HG02938 (cell line): ENCODE data around the gene DDRGK1.
"Not testable (repeated sequence)": the region's sequence is repeated elsewhere in the genome, so short reads cannot be mapped to it uniquely, and the experiment has no call there.

ENCODE experiments used
- ATAC-seq: cut with Tn5 transposase; IDR thresholded peaks from one replicate; pipeline ENCODE4 v1.9.1; 2021; ENCODE audit warnings: mild to moderate bottlenecking, moderate library complexity; ENCODE audit not compliant: unreplicated experiment

The DDRGK1 gene

DNA sequence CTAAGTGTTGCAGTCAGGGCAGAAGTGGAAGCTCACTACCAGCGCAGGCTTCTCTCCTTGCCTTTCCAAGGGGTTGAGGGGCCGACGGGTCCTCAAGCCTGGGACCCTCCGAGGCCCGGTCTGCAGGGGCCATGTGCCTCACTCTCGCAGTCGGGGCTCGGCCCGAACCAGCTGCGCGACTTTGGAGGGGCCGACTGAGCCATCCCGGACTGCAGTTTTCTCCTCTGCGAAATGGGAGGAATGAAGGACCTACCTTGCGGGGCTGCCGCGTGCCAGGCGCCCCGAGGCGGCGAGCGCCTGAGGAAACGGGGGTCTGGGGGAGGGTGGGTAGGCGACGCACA, 36.8 kb downstream of the DDRGK1 start:
- no peak for ATAC-seq

DNA sequence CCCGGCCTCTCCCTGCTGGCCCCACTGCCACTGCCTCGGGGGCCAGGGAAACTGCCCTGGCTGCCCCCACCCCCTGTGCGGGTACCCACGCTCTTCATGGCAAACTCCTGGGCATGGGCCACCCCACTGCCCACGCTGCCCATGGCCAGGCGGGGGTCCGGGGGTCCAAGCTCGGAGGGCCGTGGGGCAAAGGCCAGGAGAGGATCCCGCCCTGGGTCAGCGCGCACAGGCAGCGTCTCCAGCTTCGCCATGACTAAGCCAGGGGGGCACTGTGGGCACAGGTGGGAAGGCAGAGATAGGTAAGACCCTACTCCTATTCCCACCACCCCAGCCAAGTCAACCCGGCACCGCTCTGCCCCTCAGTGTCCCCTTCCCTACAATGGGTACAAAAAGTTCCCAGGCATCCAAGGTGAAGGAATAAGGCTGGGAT, 37.6 kb downstream of the DDRGK1 start:
- no peak for ATAC-seq

DNA sequence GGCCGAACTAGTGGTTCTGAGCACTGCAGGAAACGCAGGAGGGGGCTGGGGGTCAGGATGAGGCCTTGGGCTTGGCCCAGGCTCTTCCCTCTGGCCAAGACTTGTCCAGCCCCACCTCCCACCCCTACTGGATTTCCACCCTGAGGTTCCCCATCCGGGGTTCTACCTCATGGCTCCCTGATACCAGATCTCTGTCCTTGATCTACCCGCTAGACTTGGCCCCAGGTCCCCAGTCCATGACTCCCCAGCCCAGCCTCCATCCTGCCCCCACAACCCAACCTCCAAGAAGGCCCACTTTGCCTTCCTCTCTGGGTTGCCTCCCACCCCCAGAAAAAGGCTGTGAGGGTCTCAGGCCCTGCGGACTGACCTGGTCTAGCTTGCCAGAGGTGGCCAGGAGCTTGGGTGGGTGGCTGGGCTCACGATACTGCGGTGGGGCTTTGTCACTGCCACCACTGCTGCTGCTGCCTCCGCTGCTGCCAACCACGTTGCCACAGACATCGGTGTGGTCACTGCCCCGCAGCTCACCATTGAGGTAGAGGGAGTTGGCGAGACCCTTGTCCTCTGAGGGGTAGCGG, 38.1 kb downstream of the DDRGK1 start:
- ATAC-seq, result no peak

DNA sequence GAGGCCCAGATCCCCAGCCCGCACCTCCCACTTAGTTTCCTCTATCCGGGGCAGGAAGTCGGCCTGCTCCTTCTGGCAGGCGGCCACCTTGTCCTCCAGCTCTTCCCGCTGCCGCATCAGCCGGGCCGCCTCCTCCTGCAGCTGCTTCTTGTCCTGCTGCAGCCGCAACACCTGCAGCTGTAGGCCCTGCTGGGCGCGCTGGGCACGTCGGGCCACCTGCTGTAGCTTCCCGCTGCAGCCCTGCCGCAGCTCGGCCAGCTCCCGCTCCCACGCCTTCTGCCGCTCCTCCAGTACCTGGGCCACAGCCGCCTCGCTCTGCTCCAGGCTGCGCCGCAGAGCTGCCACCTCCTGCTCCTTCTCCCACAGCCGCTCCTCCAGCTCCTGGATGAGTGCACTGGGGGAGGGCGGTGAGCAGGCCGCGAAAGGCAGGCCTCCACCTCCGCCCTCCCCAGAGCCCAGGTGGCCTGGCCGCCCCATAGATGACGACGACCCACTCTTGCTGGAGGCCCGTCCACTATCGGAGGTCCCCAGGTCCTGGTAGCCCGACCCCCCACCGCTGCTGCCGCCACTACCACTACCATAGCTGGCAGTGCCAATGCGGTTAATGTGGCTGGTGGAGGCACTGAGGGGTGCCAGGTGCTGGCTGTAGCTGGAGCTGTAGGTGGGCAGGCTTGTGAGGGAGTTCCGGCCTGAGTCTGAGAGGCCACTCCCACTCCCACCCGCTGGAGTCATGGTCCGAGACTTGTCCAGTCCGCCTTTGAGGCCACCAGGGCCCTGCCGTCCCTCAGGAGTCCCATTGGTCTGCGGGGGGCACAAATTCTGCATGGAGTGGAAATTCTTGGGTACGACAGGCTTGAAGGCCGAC, 38.8 kb downstream of the DDRGK1 start:
- ATAC-seq, result no peak

DNA sequence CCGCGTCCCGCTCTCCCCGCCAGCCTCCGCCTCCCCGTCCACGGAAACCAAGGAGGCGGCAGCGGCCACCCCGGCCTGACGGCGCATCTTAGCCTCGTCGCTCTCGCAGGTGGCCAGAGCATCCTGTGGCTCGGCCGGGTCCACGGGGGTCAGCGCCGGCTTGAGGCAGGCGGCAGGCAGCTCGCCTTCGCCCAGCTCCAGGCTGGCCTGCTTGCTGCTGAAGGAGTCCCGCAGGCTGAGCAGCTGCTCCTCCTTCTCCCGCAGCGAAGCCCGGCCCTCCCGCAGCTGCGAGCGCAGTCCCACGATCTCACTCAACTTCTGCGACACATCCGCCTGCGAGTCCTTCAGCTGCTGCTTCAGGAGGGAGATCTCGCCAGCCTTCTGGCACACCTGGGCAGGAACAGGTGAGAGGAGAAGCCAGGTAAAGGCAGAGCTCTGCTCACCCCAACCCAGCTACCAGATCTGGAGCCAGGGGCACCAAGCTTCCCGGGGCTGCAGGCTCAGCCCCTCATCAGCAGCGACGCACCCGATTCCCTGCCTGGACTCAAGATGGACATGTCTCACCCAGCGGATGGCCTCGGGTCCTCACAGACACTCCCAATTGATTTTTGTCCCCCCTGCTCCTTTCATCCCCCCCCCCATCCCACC, 39.6 kb downstream of the DDRGK1 start:
- ATAC-seq, result no peak

DNA sequence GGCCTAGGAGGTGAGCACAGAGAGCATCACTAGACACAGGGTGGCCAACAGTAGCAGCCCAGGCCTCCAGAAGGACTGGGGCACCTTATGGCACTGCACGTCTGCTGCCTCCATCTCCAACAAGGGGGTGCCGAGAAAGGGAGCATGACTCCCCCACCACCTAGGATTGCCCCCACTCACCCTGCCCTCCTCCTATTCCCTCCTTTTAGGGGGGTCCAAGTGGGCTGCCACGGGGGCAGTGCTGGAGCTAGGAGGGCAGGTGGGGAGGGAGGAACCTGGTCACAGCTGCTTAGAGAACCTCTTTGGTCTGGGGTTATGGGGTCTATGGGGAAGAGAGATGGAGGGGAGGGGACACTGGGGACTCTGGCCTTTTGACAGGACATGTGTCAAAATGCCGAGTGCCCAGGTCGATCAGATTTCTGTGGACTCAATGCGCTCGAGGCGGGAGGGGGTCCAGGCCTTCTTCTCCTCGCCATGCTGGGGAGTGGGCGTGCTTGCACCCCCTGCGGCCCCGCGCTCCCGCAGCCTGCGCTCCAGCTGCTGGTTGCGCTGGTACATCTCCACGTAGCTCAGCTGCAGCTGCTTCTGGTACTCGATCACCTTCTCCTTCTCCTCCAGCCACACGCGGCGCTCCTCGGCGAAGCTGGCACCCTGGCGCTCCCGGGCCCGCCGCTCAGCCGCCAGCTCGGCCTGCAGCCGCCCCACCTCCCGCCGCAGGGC, 40.3 kb downstream of the DDRGK1 start:
- no peak for ATAC-seq

DNA sequence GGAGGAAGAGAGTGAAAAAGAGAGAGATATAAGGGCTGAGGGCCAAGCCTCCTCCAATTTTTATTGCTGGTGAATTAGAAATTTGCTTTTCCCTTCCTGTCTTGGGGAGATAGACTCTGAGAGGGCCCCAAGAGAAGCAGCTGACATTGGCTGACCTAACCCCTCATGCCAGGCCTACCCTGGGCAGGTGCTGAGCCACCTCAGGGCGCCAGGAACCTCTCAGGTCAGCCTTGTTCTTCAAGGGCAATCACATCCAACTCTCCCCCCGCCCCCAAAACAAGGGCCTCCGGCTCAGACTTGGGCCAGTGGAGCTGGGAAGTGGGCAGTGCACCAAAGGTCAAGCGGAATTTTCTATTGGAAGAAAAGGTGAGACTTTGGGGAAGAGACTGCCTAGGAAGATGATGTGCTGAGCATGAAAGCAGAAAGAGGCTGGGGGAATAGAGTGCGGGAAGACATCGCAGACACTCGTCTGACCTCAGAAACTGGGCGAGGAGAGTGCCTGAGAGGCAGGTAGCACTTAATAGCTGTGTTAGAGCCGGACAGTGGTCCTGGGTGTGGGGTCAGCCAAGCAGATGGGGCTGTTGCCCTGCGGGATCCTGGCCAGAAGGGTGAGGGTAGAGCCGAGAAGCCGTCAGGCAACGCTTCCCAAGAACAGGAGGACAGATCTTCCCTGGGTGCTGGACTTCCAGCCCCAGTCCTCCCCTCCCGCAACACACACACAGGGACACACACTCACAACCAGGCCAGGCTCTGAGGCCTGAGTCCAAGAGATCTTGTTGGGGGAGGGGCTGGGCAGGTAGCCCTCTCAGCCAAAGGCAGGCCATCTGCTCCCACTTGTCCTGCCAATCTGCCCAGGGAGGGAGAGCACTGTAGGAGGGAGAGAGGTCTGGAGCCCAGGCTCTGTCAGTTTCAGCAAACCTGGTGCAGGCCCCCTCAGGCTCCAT, 41.1 kb downstream of the DDRGK1 start:
- ATAC-seq, result no peak

DNA sequence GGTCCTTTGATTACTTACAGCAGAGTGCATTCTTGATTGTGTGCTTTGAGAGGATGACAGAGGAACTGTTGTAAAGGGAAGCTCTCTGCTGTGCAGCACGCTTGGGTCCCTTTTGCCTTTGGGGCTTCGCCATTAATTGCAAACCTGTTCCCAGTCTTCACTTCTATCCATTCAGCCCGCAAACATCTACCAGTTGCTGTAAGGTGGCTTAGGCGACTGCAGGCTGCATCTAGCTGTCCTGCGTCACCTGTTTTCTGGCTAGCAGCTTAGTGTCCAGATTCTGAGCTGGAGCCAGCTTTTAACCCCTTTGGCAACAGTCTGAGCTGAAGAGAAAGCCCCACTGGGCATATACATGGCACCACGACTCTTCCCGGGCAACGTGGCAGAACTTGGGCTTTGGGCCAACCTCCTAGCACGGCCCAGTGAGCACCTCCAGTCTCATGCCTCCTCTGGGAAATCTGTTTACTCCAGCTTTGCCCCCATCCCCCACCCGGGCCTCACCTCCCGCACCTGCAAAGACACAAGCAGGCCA, 42.3 kb downstream of the DDRGK1 start:
- ATAC-seq, result no peak

DNA sequence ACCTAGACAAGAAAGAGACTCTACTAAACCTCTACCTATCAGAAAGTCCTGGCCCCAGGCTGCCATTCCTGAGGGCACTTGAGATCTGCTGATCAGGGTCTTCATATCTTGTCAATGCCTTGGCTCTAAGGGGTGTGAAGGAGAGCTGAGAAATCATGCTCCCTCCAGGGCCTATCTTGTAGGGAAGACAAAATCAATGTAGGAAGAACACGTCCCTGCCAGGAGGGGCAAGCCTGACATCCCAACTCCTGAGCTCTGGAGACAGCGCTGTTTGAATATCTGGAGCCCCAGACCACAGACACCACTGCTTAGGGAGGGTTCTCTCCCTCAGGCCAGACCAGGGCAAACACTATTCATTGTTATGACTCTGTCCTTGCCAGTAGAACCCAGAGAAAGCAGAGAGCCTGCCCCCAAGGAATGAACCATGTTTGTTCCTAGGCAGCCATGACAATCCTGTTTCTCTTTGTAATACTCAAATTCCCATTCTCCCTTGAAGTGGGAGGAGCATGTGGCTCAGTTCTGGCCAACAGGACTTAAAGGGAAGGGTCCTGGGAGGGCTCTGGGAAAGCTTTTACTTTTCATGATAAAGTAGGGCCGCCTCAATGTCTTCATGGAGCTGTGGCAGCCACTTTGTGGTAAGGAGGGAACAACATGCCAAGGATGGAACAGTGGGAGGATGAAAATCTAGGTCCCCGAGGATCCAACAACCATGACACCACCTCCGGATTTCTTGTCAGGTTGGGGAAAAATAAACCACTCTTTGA, 43.0 kb downstream of the DDRGK1 start:
- no peak for ATAC-seq

DNA sequence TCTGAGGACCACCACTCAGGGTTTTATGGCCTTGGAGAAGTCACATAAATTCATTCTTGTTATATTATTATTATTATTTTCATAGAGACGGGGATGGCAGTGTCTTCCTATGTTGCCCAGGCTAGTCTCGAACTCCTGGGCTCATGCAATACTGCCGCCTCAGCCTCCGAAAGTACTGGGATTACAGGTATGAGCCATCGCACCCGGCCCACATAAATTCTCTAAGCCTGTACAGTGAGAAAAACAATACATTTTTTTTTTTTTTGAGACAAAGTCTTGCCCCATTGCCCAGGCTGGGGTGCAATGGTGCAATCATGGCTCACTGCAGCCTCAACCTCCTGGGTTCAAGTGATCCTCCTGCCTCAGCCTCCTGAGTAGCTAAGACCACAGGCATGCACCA, 44.1 kb downstream of the DDRGK1 start:
- no peak for ATAC-seq

DNA sequence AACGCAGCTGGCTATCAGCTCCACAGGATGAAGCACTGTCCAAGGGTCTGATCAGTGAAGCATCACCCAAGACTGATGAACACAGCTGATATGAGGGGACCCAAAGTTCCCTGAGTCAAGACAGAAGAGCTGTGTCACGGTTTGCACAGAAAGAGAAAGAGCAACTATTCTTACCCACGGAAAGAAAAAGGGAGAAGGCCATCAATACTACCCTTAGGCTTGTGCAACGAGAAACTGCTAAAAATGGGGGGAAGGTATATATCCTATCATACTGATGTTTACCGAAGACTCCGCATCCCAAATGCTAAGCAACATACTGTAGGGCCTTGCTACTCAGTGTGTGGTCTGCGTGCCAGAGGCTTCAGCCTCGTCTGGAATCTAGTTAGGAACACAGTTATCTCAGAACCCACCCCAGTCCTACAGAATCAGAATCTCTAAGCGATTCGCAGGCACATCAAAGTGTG, 45.5 kb downstream of the DDRGK1 start:
- no peak for ATAC-seq

DNA sequence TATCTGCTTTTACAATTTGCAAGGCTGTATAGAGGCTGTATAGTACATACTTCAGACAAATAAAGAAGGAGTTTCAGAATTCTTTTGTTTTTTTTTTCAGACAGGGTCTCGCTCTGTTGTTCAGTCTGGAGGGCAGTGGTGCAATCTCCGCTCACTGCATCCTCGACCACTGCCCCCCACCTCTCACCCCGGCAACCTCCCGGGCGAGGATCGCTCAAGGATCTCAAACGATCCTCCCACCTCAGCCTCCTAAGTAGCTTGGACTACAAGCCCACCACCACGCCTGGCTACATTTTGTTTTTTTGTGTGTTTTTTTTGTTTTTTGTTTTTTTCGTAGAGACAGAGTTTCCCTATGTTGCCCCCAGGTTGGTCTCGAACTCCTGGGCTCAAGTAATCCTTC, 46.7 kb downstream of the DDRGK1 start:
- no peak for ATAC-seq

DNA sequence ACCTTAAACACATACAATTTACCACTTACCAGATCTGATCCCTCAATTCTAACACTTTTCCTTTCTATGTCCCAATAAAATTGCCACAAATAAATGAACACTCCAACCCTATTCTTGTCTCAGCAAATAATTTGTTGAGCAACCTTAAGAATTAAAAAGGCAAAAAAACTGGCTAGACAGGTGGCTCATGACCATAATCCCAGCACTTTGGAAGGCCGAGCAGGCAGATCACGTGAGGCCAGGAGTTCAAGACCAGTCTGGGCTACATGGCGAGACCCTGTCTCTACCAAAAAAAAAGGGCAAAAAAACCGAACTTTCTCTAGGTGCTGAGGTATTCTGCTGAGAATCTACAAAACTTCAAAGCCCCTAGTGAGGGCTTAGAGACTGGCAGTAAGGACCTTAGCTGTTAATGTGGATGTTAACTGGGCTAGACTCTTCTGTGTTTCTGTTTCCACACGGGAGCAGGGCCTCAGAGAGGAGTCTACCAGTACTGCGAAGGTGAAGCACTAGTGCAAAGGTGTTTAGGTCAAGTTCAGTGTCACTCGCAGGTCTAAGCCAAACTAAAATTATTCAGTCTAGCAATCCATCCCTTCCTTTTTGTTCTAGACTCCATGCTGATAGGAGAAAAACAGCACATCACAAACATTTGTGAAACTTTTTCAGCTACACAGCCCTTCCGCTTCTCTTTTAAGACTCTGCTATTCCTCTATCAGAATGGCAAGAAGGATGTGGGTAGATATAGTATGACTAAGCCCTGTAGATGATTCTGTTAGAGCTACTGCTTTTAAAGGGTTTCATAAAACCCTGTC, 47.5 kb downstream of the DDRGK1 start:
- ATAC-seq, result peak; percentile 68

DNA sequence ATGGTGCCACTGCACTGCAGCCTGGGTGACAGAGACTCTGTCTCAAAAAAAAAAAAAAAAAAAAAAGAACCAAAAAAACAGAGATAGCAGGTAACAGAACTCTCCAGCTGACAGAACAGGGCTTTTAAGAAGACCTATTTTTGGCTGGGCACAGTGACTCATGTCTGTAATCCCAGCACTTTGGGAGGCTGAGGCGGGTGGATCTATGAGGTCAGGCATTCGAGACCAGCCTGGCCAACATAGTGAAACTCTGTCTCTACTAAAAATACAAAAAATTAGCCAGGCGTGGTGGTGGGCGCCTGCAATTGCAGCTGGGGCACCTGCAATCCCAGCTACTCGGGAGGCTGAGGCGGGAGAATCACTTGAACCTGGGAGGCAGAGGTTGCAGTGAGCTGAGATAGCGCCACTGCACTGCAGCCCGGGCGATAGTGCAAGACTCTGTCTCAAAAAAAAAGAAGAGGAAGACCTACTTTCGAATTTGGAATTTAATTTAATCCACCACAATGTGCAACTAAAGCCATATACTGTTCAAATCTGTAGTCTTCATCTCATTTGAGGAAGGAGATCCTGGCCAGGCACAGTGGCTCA, 52.3 kb downstream of the DDRGK1 start:
- ATAC-seq, result not testable (repeated sequence)

DNA sequence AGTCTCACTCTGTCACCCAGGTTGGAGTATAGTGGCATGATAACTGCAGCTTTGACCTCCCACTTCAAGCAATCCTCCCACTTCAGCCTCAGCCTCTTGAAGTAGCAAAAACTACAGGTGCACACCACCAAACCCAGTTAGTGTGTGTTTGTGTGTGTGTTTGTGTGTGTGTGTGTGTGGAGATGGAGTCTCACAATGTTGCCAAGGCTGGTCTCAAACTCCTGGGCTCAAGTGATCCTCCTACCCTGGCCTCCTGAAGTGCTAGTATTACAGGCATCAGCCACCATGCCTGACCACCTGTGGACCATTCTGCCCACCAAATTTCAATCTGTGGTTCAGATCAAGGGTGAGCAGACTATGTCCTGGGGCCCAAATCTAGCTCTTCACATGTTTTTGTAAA, 53.6 kb downstream of the DDRGK1 start:
- ATAC-seq, result no peak

DNA sequence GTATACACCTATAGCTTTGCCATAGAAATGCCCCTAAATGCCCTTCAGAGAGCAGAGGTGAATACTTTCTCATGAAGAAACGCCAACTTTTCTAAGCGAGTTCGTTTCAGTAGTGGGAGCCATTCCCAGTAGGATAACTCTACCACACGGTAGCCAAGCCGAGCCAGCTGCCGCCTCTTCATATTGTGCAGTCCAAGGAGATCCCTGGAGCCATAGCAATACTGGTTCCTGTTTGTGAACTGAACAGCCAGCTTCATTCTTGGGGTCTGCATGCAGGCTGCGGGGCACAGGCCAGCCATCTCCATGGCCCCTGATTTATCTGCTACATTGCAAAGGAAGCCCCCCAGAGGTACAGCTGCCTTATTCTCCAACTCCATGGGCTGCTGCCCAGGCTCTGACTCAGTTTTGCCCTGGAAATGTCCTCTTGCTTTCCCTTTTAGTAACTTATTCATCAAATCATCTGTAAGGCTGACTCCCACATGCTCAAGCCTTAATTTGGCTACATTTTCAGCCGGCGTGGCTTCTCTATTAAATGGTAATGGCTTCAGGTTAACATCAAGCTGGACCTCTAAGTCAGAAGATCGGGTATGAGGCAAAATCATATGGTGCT, 57.6 kb downstream of the DDRGK1 start:
- ATAC-seq, result no peak

DNA sequence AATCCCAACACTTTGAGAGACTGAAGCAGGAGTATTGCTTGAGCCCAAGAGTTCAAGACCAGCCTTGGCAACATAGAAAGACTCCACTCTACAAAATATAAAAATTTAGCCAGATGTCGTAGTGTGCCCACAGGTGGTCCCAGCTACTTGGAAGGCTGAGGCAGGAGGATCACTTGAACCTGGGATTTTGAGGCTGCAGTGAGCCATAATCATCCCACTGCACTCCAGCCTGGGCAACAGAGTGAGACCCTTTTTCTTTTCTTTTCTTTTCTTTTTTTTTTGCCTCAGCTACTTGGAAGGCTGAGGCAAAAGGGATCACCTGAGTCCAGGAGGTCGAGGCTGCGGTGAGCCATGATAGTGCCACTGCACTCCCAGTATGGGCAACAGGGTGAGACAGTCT, 62.7 kb downstream of the DDRGK1 start:
- ATAC-seq, result no peak
